Fibroblast of the conjunctiva (primary cell): ENCODE measurements around the gene KCNJ6.

ENCODE experiments used
- DNase-seq: peaks from one replicate; pipeline ENCODE4 v3.0.0-alpha.2; 2010; ENCODE audit warnings: low read depth

The KCNJ6 gene

GRCh38 chr21:37565530-37566223, 350.6 kb downstream of the KCNJ6 start:
- DNase-seq, result no peak

- no peak for DNase-seq
Measured at GRCh38 chr21:37564924-37565529, 351.2 kb downstream of the KCNJ6 start.

- DNase-seq, result peak; percentile 84
Measured at GRCh38 chr21:37564341-37564923, 351.8 kb downstream of the KCNJ6 start.

- peak; percentile 86 for DNase-seq
Measured at GRCh38 chr21:37563641-37564340, 352.5 kb downstream of the KCNJ6 start.

- DNase-seq, result no peak
Measured at GRCh38 chr21:37562920-37563640, 353.2 kb downstream of the KCNJ6 start.

- DNase-seq, result no peak
Measured at GRCh38 chr21:37561941-37562919, 354.0 kb downstream of the KCNJ6 start.

GRCh38 chr21:37561506-37561905, 354.8 kb downstream of the KCNJ6 start:
- no peak for DNase-seq

GRCh38 chr21:37560385-37560784, 355.9 kb downstream of the KCNJ6 start:
- DNase-seq, result no peak

- no peak for DNase-seq
Measured at GRCh38 chr21:37558676-37559211, 357.5 kb downstream of the KCNJ6 start.
